HG03432 (cell line): ENCODE data around the gene ZNF770.

ENCODE experiments used
- ATAC-seq: cut with Tn5 transposase; IDR thresholded peaks from one replicate; pipeline ENCODE4 v1.9.1; 2021; ENCODE audit warnings: mild to moderate bottlenecking, moderate library complexity; ENCODE audit not compliant: unreplicated experiment

Gene ZNF770, protein sequence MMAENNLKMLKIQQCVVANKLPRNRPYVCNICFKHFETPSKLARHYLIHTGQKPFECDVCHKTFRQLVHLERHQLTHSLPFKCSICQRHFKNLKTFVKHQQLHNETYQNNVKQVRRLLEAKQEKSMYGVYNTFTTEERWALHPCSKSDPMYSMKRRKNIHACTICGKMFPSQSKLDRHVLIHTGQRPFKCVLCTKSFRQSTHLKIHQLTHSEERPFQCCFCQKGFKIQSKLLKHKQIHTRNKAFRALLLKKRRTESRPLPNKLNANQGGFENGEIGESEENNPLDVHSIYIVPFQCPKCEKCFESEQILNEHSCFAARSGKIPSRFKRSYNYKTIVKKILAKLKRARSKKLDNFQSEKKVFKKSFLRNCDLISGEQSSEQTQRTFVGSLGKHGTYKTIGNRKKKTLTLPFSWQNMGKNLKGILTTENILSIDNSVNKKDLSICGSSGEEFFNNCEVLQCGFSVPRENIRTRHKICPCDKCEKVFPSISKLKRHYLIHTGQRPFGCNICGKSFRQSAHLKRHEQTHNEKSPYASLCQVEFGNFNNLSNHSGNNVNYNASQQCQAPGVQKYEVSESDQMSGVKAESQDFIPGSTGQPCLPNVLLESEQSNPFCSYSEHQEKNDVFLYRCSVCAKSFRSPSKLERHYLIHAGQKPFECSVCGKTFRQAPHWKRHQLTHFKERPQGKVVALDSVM

DNA sequence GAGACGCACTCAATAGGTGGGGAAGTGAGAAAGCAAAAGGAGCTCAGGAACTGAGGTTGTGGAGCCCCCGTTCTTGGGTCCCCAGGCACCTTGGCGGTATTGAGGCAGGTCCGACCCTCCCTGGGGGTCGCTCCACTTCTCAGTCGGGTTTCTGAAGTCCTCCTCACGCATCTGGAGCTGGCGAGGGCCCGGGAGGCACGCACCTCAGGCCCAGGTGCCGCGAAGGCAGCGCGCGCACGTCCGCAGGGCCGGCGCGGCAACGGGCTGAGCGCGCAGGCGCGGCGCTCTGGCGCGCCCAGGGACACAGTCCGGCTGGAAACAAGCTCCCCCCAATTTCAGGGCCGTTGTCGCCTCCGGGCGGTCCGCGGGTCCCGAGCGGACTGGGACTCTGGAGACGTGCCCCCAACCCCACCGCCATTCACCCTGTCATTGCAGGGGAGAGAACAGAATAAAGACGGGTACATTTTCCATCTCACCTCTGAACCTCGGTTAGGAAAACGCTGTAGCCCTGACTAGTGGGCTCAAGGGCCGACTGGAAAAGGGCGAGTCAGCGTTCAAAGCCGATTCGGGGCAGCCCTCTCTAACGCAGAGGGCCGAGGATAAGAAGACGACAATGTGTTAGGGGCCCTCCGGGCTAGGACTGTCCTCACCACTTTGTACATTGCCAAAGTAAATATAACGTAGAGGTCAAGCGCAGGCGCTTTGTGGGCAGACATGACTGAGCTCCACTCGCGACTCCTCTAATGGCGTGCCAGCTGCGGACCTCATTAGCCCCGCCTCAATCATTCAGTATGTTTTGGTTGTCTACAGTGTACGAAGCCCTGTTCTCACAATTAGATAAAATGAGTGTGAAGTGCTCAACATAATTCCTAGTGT lies at the start of gene ZNF770:
Gene ZNF770, minus strand, starts transcription at position 261 of the 876 bp plus-strand sequence. CDS start 4,853 bp downstream, outside the sequence.
- ATAC-seq = peak; percentile 87

DNA sequence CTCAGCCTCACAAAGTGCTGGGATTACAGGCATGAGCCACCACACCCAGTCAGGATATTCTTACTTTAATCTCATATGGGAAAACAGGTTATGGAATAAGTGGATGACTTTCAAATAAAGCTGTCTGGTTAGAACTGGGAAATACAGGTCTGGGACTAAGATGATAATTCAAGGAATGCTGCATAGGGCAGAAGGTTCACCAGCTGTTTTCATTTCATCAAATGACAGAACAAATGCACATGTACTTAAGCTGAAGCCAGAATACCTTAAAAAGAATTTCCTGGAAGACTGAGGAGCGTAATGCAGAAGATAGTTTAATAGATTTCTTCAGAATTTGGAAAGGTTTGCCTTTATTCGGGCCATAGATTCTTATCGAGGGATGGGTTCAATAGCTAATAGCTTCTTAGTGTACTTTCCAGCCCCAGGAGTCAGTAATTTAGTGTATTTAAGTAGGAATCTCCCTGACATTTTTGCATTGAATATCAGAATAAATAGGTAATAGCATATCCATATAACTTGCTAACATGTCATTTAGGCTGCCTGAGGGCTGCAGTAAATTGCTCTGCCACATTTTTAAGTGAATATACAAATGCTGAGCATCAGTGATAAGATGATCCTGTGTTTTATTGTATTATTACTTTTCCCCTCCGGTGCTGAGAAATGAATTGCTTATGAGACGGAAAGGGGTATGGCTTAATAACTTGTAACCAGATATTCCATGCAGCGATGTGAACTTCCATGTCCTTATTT lies 40.3 kb upstream of the ZNF770 start:
- no peak for ATAC-seq

DNA sequence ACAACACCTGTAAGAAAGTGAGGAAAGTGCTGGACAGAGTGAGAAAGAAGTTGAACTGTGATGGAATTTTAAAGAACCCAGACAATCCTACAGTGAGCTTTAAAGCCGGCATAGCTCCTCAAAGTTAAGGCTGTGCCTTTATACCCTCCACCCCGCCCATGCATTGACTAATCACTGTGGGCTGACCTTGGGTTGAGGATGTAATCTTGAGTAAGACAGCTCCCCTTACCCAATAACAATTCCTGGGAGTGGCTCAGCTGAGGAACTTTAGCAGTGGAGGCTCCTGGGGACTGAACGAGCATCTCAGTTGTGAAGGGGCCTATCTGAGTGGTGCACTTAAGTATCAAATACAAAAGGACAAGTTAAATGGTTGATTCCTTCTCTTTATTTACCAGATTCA lies 35.7 kb upstream of the ZNF770 start:
- ATAC-seq = no peak

DNA sequence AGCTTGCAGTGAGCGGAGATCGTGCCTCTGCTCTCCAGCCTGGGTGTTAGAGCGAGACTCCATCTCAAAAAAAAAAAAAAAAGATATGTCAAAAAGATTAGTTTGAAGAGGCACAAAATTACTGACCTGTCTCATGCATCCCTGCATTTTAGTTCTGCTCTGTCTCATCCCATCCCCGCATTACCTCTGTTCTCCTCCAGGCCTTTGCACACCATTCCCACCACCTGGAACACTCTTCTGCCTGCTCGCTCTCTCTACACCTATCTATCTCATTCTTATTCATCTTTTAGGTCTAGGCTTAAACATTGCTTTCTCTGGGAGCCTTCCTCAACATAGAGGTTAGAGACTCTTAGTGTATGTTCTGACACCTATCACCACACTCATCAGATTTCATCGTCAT lies 32.9 kb upstream of the ZNF770 start:
- no peak for ATAC-seq

DNA sequence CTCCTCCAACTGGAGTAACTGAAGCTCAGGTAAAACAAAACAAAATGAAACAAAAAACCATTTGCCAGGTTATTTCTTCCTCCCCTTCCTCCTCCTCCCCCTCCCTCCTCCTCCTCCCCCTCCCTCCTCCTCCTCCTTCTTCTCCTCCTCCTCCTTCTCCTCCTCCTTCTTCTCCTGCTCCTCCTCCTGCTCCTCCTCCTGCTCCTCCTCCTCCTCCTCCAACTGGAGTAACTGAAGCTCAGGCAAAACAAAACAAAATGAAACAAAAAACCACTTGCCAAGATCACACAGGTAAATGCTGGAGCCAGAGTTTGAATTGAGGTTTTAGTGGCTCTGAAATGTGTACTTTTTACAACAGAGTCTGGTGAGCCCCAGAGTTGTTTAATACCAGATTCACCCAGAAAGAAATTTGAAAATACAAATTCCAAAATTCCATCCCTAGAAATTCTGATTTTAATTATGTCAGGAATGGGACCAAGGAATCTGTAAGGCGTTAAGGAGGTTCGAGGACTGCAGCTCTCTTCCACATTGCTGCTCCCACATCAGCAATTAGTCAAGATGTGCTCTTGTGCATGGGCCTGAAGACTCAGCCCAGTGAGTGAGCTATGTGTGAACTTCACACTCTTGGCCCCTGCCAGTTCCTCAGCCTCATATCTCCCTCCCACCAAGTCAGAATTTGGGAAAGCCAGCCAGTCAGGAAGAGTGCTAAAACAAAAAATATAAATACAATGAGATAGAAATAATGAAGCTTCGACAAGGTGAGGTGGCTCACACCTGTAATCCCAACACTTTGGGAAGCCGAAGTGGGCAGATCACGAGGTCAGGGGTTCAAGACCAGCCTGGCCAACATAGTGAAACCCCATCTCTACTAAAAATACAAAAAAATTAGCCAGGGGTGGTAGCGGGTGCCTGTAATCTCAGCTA lies 31.6 kb upstream of the ZNF770 start:
- ATAC-seq = no peak

DNA sequence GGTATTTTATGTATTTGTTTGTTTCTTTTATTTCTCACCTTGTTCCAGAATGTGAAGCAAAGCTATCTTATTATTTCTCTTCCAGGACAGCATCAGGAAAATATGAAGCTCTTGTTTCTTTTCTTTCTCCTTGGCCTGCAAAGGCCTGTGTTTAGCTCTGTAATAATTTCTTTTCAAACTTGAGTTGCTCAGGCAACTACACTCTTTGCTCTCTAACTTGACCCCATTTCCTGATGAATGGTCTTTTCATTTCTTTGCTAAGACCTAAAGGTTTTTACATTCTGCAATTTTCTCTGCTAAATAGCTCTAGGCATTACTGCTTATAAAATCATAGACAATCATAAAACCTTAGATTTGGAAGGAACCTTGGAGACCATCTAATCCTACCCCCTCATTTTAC lies 26.2 kb upstream of the ZNF770 start:
- no peak for ATAC-seq

DNA sequence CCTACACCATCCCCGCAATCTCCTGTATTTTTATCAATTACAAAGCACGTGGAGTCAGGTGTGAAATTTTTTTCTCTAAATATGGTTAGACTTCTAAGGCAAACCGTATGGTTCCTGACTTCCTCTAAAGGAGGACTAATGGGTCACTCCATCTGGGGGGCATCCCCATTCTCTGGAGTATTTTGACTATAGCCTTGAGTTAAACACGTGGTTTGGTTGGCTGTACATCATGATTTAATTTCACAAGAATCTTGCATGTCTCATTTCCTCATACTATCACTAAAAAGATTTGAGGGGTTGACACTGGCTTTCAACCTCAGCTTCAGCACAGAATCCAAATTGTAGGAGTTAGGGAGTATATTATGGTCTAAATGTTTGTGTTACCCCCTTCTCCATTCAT lies 25.3 kb upstream of the ZNF770 start:
- ATAC-seq = no peak

DNA sequence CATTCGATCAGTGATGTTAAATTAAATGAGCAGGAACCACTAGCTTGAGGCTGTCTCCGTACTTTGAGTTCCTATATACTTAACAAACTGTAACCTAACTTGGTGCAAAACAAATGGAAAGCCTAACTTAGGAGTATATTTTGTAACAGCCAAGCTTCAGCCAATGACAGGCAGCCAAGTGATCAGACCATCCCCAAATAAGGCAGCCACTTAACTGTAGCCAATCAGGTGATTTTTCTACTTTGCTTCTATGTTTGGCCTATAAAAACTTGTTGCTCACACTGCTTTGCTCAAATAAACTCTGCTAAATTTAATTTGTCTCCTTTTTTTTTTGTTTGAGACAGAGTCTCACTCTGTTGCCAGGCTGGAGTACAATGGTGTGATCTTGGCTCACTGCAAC lies 19.3 kb upstream of the ZNF770 start:
- ATAC-seq = no peak

DNA sequence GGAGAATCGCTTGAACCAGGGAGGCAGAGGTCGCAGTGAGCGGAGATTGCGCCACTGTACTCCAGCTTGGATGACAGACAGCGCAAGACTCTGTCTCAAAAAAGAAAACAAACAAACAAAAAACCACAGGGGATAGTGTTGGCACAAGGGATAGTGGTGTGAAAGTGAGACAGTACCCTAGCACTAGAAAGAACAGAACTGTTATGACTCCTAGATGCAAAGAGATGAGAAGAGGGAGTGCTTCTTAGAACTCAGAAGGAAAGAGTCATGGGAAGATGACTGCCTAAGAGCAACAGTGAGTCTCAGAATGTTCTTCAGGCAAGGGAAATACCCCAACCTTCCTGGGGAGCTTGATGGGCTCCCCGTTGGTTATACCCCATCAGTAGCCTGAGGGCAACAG lies 17.8 kb upstream of the ZNF770 start:
- ATAC-seq = no peak

DNA sequence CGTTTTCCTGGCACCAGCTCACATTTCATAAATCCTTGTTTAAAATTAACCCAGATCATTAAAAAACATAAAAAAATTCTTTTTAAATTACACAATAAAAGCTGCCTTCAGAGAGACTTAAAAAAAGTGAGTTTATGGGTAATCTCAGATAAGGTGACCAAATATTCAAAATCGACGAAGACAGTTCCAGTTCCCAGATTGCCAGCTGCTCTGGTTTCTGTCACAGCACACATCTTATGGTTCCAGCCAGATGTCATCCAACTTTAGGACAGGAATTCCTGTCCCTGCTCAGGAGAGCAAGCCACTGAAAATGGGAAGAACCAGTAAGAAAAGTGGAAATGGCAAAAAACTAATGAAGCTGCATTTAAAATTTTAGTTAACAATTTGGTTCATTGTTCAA lies 15.8 kb upstream of the ZNF770 start:
- no peak for ATAC-seq

DNA sequence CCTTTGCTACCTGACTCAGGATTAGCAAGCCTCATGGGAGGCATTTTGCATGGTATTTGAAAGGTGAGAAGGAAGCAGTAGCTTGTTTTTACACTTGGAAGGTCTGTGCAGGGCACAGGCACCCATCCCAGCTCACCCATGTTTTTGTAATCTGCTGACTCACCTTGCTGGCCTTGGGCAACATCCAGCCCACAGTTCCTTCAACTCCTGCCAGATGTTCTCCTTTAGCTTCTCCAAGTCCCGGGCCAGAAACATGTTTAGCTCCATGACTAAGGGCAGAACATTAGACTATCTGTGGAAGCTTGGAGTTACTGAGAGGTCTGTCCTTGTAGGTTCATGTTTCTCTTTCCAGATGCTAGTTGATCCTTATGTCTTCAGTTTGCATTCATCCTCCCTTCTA lies 12.4 kb upstream of the ZNF770 start:
- no peak for ATAC-seq

DNA sequence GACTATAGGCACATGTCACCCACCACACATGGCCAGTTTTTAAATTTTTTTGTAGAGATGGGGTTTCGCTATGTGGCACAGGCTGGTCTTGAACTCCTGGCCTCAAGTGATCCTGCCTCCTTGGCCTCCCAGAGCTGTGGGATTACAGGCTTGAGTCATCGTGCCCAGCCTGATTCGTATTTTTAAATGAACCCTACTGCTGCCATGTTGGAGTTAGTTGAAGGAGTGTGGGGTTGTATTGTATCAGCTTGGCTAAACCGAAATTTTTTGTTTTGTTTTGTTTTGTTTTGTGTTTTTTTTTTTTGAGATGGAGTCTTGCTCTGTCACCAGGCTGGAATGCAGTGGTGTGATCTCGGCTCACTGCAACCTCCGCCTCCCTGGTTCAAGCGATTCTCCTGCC lies 11.8 kb upstream of the ZNF770 start:
- no peak for ATAC-seq

DNA sequence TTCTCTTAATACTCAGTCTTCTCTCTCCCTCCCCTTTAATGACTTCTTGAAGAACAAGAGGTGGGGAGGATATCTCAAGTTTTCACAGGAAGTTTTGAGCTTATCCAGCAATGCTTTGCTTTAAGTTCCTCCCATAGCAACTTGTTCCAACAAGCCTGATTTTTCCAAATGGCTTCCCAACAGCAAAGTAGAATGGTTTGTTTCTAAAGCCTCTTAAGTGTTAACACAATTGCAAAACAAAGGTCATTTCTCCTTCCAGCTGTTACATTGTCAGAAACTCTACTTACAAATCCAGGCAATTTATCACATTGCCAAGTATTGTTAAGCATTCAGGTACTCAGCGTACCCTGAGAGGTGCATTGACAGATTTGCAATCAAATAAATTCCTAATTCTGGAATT lies 6.8 kb upstream of the ZNF770 start:
- no peak for ATAC-seq

DNA sequence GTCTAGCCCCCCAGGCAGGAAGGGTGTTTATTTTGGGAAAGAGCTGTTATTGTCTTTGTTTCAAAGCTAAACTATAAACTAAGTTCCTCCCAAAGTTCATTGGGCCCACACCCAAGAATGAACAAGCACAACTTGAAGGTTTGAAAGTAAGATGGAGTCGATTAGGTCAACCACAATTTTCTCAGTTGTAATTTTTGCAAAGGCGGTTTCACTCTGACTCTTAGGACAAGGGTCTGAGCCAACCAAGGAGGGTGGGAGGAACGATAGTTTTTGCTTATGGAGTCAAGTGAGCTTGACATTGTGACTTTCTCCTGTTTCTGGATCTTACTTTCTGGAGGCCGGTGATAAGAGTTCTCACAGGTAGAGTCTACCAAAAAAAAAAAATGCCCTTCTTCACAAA lies 5.8 kb upstream of the ZNF770 start:
- ATAC-seq = peak; percentile 96

DNA sequence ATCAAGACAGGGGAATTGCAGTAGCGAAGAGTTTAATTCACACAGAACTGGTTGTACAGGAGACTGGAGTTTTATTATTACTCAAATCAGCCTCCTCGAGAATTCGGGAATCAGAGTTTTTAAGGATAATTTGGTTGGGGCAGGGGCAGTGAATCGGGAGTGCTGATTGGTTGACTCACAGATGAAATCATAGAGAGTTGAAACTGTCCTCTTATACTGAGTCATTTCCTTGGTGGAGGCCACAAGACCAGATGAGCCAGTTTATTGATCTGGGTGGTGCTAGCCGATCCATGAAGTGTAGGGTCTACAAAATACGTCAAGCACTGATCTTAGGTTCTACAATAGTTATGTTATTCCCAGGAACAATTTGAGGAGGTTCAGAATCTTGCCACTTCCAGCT lies 5.3 kb upstream of the ZNF770 start:
- ATAC-seq = peak; percentile 32

DNA sequence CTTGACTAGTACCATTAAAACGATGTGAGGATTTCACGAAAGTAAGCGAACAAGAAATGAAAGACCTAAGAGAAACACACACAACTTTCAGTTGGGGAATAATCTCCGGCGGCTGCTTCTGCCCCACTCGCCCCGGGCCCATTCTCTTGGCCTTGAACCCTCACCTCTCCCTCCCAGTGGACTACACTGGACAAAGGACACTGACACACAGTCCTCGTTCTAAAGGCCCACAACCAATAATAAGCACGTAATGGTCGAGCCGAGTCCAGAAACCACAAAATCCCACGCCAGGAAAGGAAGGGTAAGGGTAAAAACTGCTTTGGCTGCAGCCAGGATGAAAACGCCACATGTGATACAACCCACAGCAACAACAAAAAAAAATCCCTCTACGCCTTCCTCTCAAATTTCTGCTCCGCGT lies 469 bp downstream of the ZNF770 start:
- ATAC-seq = no peak

DNA sequence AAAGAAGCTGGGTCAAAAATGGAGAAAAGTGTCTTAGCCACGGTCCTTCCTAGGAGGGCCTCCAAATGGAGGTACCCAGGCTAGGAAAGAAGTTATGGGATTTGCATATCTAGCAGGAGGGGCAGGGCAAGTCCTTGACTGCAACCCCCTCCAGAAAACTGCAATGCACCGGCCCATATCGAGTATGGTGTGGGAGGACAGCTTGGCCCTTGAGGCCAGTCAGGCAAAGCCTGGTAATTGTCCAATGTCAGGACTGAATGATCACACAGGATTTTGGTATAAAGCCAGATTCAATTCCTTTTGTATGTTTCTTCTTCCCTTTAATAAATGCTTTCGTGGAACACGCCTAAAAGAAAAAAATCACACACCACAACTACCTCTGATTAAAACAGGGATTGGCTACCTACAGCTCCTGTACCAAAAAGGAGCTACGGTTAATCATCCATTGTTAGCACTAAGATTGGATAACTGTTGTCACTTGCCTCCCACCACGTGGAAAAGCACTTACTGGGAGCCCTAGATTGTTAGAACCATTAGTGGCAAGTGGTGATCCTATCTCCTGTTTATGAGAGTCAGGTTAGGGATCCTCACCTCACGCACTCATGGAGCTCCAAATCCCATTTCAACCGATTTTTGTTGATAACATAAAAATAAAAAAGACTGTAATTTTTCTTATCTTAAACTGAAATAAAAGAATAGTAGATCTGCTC lies 1.2 kb downstream of the ZNF770 start:
- ATAC-seq = no peak

DNA sequence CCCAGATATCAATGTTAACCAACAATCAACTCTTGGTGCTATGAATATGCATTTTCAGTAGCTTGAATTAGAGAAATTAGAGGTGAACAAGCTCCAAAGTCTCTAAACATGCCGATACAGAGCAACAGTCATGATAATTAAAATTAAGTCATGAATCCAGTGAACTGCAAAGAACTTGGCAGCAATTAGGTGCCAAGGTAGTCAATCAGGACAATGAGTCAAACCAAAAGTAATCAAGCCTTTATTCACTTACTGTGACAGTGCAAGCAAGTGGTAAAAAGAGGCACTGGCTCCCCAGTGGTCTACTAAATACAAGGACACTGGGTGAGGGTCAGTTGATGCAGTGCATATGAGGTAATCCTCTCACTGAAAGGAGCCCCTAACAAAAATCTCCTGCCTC lies 1.8 kb downstream of the ZNF770 start:
- no peak for ATAC-seq
